Adrenal gland (tissue), 5 donors: ENCODE measurements around the gene MRPL38.

ENCODE experiments used
- POLR2A ChIP-seq, 2 donors: fragments of 450-650 bp; IDR thresholded peaks; one replicate each; pipeline ENCODE4 v1.6.1; 2017; ENCODE audit warnings: antibody characterized with exemption in 2 of 2, mild to moderate bottlenecking in 2 of 2, moderate library complexity in 1 of 2
- TF ChIP-seq, protein P1 (sequence below), 6 experiments: fragments of 450-650 bp in 4 of 6; fragments of 200-600 bp in 2 of 6; sonication (generic) in 1 of 6; IDR thresholded peaks; 1 replicate in 5 of 6; 2 replicates in 1 of 6; pipeline versions ENCODE4 v1.5.1 to v1.8.0; 2016 to 2021; ENCODE audit warnings: antibody characterized with exemption in 6 of 6, mild to moderate bottlenecking in 2 of 6, moderate library complexity in 1 of 6
- donor health status: DM: no; HTN: no; CAD: no.

DNA sequence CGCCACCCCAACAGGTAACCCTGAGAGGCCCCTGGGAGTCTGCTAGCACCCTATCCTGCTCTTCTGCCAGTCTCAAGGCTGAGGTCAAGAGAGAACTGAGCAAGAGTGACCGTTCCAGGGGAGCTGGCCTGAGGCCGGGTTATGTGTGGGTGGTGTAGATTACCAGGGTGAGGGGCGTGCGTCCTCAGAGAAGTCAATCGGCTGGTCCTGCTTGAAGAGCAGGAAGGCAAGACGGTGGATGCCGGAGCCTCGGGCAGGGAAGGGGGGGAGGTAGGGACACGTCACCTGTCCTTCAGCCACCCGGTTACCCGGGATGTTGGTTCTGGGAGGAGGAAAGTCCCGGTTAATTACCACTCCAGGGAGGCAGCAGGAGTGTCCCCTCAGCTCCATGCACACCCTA lies 5.3 kb downstream of the MRPL38 start:
- TF ChIP-seq, protein P1, sequence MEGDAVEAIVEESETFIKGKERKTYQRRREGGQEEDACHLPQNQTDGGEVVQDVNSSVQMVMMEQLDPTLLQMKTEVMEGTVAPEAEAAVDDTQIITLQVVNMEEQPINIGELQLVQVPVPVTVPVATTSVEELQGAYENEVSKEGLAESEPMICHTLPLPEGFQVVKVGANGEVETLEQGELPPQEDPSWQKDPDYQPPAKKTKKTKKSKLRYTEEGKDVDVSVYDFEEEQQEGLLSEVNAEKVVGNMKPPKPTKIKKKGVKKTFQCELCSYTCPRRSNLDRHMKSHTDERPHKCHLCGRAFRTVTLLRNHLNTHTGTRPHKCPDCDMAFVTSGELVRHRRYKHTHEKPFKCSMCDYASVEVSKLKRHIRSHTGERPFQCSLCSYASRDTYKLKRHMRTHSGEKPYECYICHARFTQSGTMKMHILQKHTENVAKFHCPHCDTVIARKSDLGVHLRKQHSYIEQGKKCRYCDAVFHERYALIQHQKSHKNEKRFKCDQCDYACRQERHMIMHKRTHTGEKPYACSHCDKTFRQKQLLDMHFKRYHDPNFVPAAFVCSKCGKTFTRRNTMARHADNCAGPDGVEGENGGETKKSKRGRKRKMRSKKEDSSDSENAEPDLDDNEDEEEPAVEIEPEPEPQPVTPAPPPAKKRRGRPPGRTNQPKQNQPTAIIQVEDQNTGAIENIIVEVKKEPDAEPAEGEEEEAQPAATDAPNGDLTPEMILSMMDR (IDR thresholded peaks at IDR 0.05) = no peak
- no peak for TF ChIP-seq POLR2A (IDR thresholded peaks at IDR 0.05)
